NOMO-1 (cell line): Measurements from ENCODE around the gene SLC38A5.
A peak's percentile ranks its signal among the peaks of the same experiment; 100 is the strongest.
"Not testable (repeated sequence)": the region's sequence is repeated elsewhere in the genome, so short reads cannot be mapped to it uniquely, and the experiment has no call there.

ENCODE experiments used
- DNase-seq, 2 experiments: peaks; one replicate each; lab custom pipeline; 2025; ENCODE audit not compliant: unreplicated experiment in 2 of 2; lab: John Stamatoyannopoulos, UW

SLC38A5 gene

GRCh38 chrX:48470110-48470832 lies at the start of gene SLC38A5:
SLC38A5 (minus strand) TSS chrX:48470260; CDS start chrX:48467924, 2,336 bp downstream.
- no peak for DNase-seq

GRCh38 chrX:48519481-48519880 lies 49.4 kb upstream of the SLC38A5 start:
- DNase-seq, result not testable (repeated sequence)

- no peak for DNase-seq
These were observed 46.9 kb upstream of the SLC38A5 start for GRCh38 chrX:48516987-48517386.

- no peak for DNase-seq
These were observed 46.2 kb upstream of the SLC38A5 start for GRCh38 chrX:48516285-48516684.

- no peak for DNase-seq
These were observed 45.8 kb upstream of the SLC38A5 start for GRCh38 chrX:48515842-48516241.

GRCh38 chrX:48514868-48515460 lies 44.9 kb upstream of the SLC38A5 start:
- no peak for DNase-seq

GRCh38 chrX:48514126-48514806 lies 44.2 kb upstream of the SLC38A5 start:
- no peak for DNase-seq

- DNase-seq, result no peak
These were observed 43.6 kb upstream of the SLC38A5 start for GRCh38 chrX:48513670-48514069.

- no peak for DNase-seq
These were observed 42.4 kb upstream of the SLC38A5 start for GRCh38 chrX:48512371-48512935.

- DNase-seq, result no peak
These were observed 41.5 kb upstream of the SLC38A5 start for GRCh38 chrX:48511560-48511959.

- no peak for DNase-seq
These were observed 39.6 kb upstream of the SLC38A5 start for GRCh38 chrX:48509619-48510018.

- no peak for DNase-seq
These were observed 39.2 kb upstream of the SLC38A5 start for GRCh38 chrX:48509245-48509590.

GRCh38 chrX:48508400-48509244 lies 38.6 kb upstream of the SLC38A5 start, which contains the start of gene PORCN:
PORCN (plus strand) TSS chrX:48508992; CDS start chrX:48509821, 829 bp downstream.
- DNase-seq, result peak; percentile 45 to 62

GRCh38 chrX:48507246-48507645 lies 37.2 kb upstream of the SLC38A5 start:
- no peak for DNase-seq

- DNase-seq, result no peak
These were observed 35.4 kb upstream of the SLC38A5 start for GRCh38 chrX:48505481-48505880.

- DNase-seq, result no peak
These were observed 34.2 kb upstream of the SLC38A5 start for GRCh38 chrX:48504261-48504660.

- DNase-seq, result no peak
These were observed 28.3 kb upstream of the SLC38A5 start for GRCh38 chrX:48498374-48498809.

- no peak for DNase-seq
These were observed 27.8 kb upstream of the SLC38A5 start for GRCh38 chrX:48497871-48498270.

- DNase-seq, result no peak
These were observed 26.6 kb upstream of the SLC38A5 start for GRCh38 chrX:48496660-48497059.

GRCh38 chrX:48493890-48494364 lies 23.9 kb upstream of the SLC38A5 start:
- DNase-seq, result no peak
